ENCODE measurements around the gene ALCAM. TPM values are rescaled to one million over a fixed set of nuclear protein-coding genes. Genes with fewer than 3 reads are reported as not detected.

ALCAM gene
- polyA plus RNA-seq, 3 donors = 7.1 to 8.0 (median 7.9) TPM

GRCh38 chr3:105483476-105483875 is 116.8 kb downstream of the ALCAM start:
- no peaks in the 10 kb centered on the region for H3K27me3 Mint-ChIP-seq (ENCODE audit: low read depth in 3 of 3)
- H3K36me3 Mint-ChIP-seq = no peaks in the 10 kb centered on the region

GRCh38 chr3:105490045-105490444 is 123.3 kb downstream of the ALCAM start:
- WGBS (ENCODE audit: insufficient coverage) = no CpG with 5 or more reads among the region's 4 CpGs
- Mint-ChIP-seq H3K27me3 (ENCODE audit: low read depth in 3 of 3) (no peaks in the 10 kb centered on the region), H3K27ac (no peak overlapping the region), H3K9me3 (peaks cover 16 to 35% (median 27%) of the 10 kb centered on the region in 7 donors), H3K36me3 (peaks cover 14 to 20% of the 10 kb centered on the region in 2 donors), H3K4me3 (no peak overlapping the region), H3K4me1 (peaks cover 5% of the 10 kb centered on the region)
- Histone ChIP-seq H3K27ac (ENCODE audit: low read depth in 1 of 2, low read length in 2 of 2) (no peak overlapping the region), H3K4me2 (replicated peaks; ENCODE audit: extremely low read depth, low read length, poor library complexity, severe bottlenecking) (no peak overlapping the region), H3K79me2 (ENCODE audit: insufficient read depth, low read length) (no peaks in the 10 kb centered on the region), H2AFZ (ENCODE audit: insufficient read depth, low read depth, low read length, poor library complexity, severe bottlenecking) (no peak overlapping the region), H3K4me3 (replicated peaks in 1 of 3; ENCODE audit: low read depth in 2 of 3, low read length in 3 of 3) (no peak overlapping the region), H3K9ac (ENCODE audit: insufficient read depth, low read length, poor library complexity, severe bottlenecking) (no peak overlapping the region), H3K27me3 (ENCODE audit: control insufficient read depth in 2 of 2, insufficient read depth in 2 of 2, low read length in 2 of 2) (no peaks in the 10 kb centered on the region), H3K9me3 (replicated peaks in 1 of 2; ENCODE audit: control insufficient read depth in 1 of 2, insufficient read depth in 1 of 2, low read length in 2 of 2) (peaks cover 9 to 30% of the 10 kb centered on the region in 2 donors), H3K36me3 (replicated peaks in 1 of 2; ENCODE audit: control insufficient read depth in 1 of 2, insufficient read depth in 2 of 2, low read length in 2 of 2) (peaks cover 0 to 10% of the 10 kb centered on the region in 2 donors), H4K20me1 (ENCODE audit: insufficient read depth, low read length) (no peaks in the 10 kb centered on the region), H3K4me1 (ENCODE audit: control insufficient read depth in 1 of 2, insufficient read depth in 2 of 2, low read length in 2 of 2) (no peaks in the 10 kb centered on the region)
- TF ChIP-seq CTCF (IDR thresholded peaks at IDR 0.05) = no peak
- no peak for DNase-seq
- intact Hi-C loops (cut with micrococcal nuclease) = no loop called here

More at GRCh38 chr3:105483476-105483875, 116.8 kb downstream of the ALCAM start:
- Mint-ChIP-seq H3K4me1 (no peaks in the 10 kb centered on the region), H3K9me3 (peaks cover 2 to 14% (median 8%) of the 10 kb centered on the region in 7 donors), H3K4me3 (no peak overlapping the region), H3K27ac (no peak overlapping the region)
- H3K4me2 ChIP-seq (replicated peaks; ENCODE audit: extremely low read depth, low read length, poor library complexity, severe bottlenecking) = no peak overlapping the region
- no peak overlapping the region for H2AFZ ChIP-seq (ENCODE audit: insufficient read depth, low read depth, low read length, poor library complexity, severe bottlenecking)
- intact Hi-C loops (cut with micrococcal nuclease) = no loop called here
- no peaks in the 10 kb centered on the region for H3K36me3 ChIP-seq (replicated peaks in 1 of 2; ENCODE audit: control insufficient read depth in 1 of 2, insufficient read depth in 2 of 2, low read length in 2 of 2)
- no peaks in the 10 kb centered on the region for H4K20me1 ChIP-seq (ENCODE audit: insufficient read depth, low read length)
- no peak overlapping the region for H3K4me3 ChIP-seq (replicated peaks in 1 of 3; ENCODE audit: low read depth in 2 of 3, low read length in 3 of 3)
- no peak overlapping the region for H3K27ac ChIP-seq (ENCODE audit: low read depth in 1 of 2, low read length in 2 of 2)
- no peak overlapping the region for H3K9ac ChIP-seq (ENCODE audit: insufficient read depth, low read length, poor library complexity, severe bottlenecking)
- H3K79me2 ChIP-seq (ENCODE audit: insufficient read depth, low read length) = peaks cover 2% of the 10 kb centered on the region
- TF ChIP-seq CTCF (IDR thresholded peaks at IDR 0.05) = no peak
- no peaks in the 10 kb centered on the region for H3K27me3 ChIP-seq (ENCODE audit: control insufficient read depth in 2 of 2, insufficient read depth in 2 of 2, low read length in 2 of 2)
- H3K4me1 ChIP-seq (ENCODE audit: control insufficient read depth in 1 of 2, insufficient read depth in 2 of 2, low read length in 2 of 2) = no peaks in the 10 kb centered on the region
- DNase-seq = no peak
- peaks cover 0 to 8% of the 10 kb centered on the region in 2 donors for H3K9me3 ChIP-seq (replicated peaks in 1 of 2; ENCODE audit: control insufficient read depth in 1 of 2, insufficient read depth in 1 of 2, low read length in 2 of 2)
- WGBS (ENCODE audit: insufficient coverage) = 89% methylated on average over 1 of the region's 1 CpG

All from CD14-positive monocyte (primary cell).